GM21619 (cell line): Measurements from ENCODE around the gene TRIM38.
"Not testable (repeated sequence)": the region's sequence is repeated elsewhere in the genome, so short reads cannot be mapped to it uniquely, and the experiment has no call there.

Source experiments
- ATAC-seq: cut with Tn5 transposase; IDR thresholded peaks from one replicate; pipeline ENCODE4 v1.9.1; 2021; ENCODE audit not compliant: unreplicated experiment

The TRIM38 gene

GRCh38 chr6:26000366-26001144, 38.0 kb downstream of the TRIM38 start:
- no peak for ATAC-seq

GRCh38 chr6:26003102-26003694, 40.6 kb downstream of the TRIM38 start:
- no peak for ATAC-seq

- no peak for ATAC-seq
Observed at GRCh38 chr6:26006086-26006939, 43.7 kb downstream of the TRIM38 start.

GRCh38 chr6:26006940-26007305, 44.3 kb downstream of the TRIM38 start:
- ATAC-seq = not testable (repeated sequence)

GRCh38 chr6:26008470-26008869, 45.9 kb downstream of the TRIM38 start:
- ATAC-seq = no peak

GRCh38 chr6:26009817-26010216, 47.2 kb downstream of the TRIM38 start:
- ATAC-seq = no peak

GRCh38 chr6:26012061-26012460, 49.5 kb downstream of the TRIM38 start:
- no peak for ATAC-seq

GRCh38 chr6:26014386-26014785, 51.8 kb downstream of the TRIM38 start:
- ATAC-seq = not testable (repeated sequence)

GRCh38 chr6:26016245-26016962, 53.8 kb downstream of the TRIM38 start:
- ATAC-seq = no peak

GRCh38 chr6:26016963-26017631, 54.5 kb downstream of the TRIM38 start:
- no peak for ATAC-seq

GRCh38 chr6:26017632-26017966, 55.0 kb downstream of the TRIM38 start:
- ATAC-seq = no peak

GRCh38 chr6:26019261-26019830, 56.7 kb downstream of the TRIM38 start:
- ATAC-seq = no peak

- ATAC-seq = no peak
Observed at GRCh38 chr6:26019967-26020328, 57.3 kb downstream of the TRIM38 start.

GRCh38 chr6:26020329-26021000, 57.9 kb downstream of the TRIM38 start:
- peak; percentile 49 for ATAC-seq

GRCh38 chr6:26021001-26021349, 58.4 kb downstream of the TRIM38 start:
- peak; percentile 13 for ATAC-seq

- peak; percentile 42 for ATAC-seq
Observed at GRCh38 chr6:26021350-26022131, 58.9 kb downstream of the TRIM38 start.

- no peak for ATAC-seq
Observed at GRCh38 chr6:26022132-26022472, 59.5 kb downstream of the TRIM38 start.

GRCh38 chr6:26022737-26023136, 60.1 kb downstream of the TRIM38 start:
- no peak for ATAC-seq

GRCh38 chr6:26024651-26025046, 62.0 kb downstream of the TRIM38 start:
- no peak for ATAC-seq
